Activated gamma-delta T cell treated with Interleukin-2 at 50 U/mL for 16 hours (primary cell): Measurements from ENCODE around the gene ADAM21.
"Not testable (repeated sequence)": the region's sequence is repeated elsewhere in the genome, so short reads cannot be mapped to it uniquely, and the experiment has no call there.

Source experiments
- DNase-seq: peaks from one replicate; pipeline ENCODE4 v3.0.0-alpha.2; 2020

ADAM21 gene

GRCh38 chr14:70477356-70478105, 25.6 kb downstream of the ADAM21 start:
- DNase-seq = not testable (repeated sequence)

- no peak for DNase-seq
Measured at GRCh38 chr14:70489579-70490200, 37.7 kb downstream of the ADAM21 start.

GRCh38 chr14:70498191-70498590, 46.2 kb downstream of the ADAM21 start:
- no peak for DNase-seq
